CD4-positive, alpha-beta T cell (primary cell): ENCODE measurements around the gene ABCB11. TPM values are rescaled to one million over a fixed set of nuclear protein-coding genes. Genes with fewer than 3 reads are reported as not detected.

Experiments
- ATAC-seq: fragments of 200-7000 bp; cut with Tn5 transposase; one replicate; pipeline ENCODE4 v1.10.0; 2022; ENCODE audit warnings: mild to moderate bottlenecking; ENCODE audit not compliant: poor library complexity
- CTCF ChIA-PET: fragments of 350-600 bp; sonication (Branson Sonifier 250); formaldehyde crosslinking; loops from one replicate; lab custom pipeline; 2021; ENCODE audit warnings: antibody characterized with exemption, inconsistent platforms; lab: Charles Lee
- POLR2A ChIA-PET: fragments of 350-600 bp; sonication (Branson Sonifier 250); formaldehyde crosslinking; loops from one replicate; lab custom pipeline; 2021; ENCODE audit warnings: antibody characterized with exemption, inconsistent platforms; lab: Charles Lee
- DNase-seq, 14 experiments: peaks; one replicate each; pipeline ENCODE4 v3.0.0-alpha.2; 2013 to 2020; ENCODE audit warnings: mixed read lengths in 2 of 14
- H3K27ac ChIP-seq, 2 donors: one replicate each; pipeline versions ENCODE4 v1.5.1 to v1.7.0; 2013; ENCODE audit warnings: low read length in 2 of 2, low read depth in 1 of 2, mild to moderate bottlenecking in 1 of 2
- H3K27me3 ChIP-seq, 2 experiments: 1 replicate in 1 of 2; 2 replicates in 1 of 2; pipeline versions ENCODE4 v1.6.1 to v1.7.0; 2013; ENCODE audit warnings: low read length in 2 of 2, control low read depth in 1 of 2, mild to moderate bottlenecking in 1 of 2, moderate library complexity in 1 of 2; ENCODE audit not compliant: insufficient read depth in 2 of 2, control insufficient read depth in 1 of 2
- H3K36me3 ChIP-seq: one replicate; pipeline ENCODE4 v1.6.1; 2013; ENCODE audit warnings: low read length, control low read depth; ENCODE audit not compliant: insufficient read depth
- H3K4me1 ChIP-seq: one replicate; pipeline ENCODE4 v1.6.1; 2013; ENCODE audit warnings: low read length, control low read depth; ENCODE audit not compliant: insufficient read depth
- H3K4me3 ChIP-seq: one replicate; pipeline ENCODE4 v1.5.1; 2013; ENCODE audit warnings: mild to moderate bottlenecking, low read length, moderate library complexity
- H3K9me3 ChIP-seq, 2 experiments: 1 replicate in 1 of 2; 2 replicates in 1 of 2; pipeline versions ENCODE4 v1.6.1 to v1.7.0; 2013; ENCODE audit warnings: low read length in 2 of 2, mild to moderate bottlenecking in 2 of 2, control low read depth in 1 of 2, moderate library complexity in 1 of 2; ENCODE audit not compliant: control insufficient read depth in 1 of 2, insufficient read depth in 1 of 2
- H3K27ac Mint-ChIP-seq: one replicate; pipeline ENCODE4 v1.8.0; 2020; ENCODE audit warnings: mixed read lengths
- H3K27me3 Mint-ChIP-seq: one replicate; pipeline ENCODE4 v1.8.0; 2021; ENCODE audit warnings: mixed read lengths
- H3K36me3 Mint-ChIP-seq: one replicate; pipeline ENCODE4 v1.8.0; 2021; ENCODE audit warnings: low read depth, mixed read lengths
- H3K4me1 Mint-ChIP-seq: one replicate; pipeline ENCODE4 v1.8.0; 2021; ENCODE audit warnings: low read depth, mixed read lengths
- H3K4me3 Mint-ChIP-seq: one replicate; pipeline ENCODE4 v1.8.0; 2020; ENCODE audit warnings: mild to moderate bottlenecking, mixed read lengths
- H3K9me3 Mint-ChIP-seq: one replicate; pipeline ENCODE4 v1.8.0; 2020; ENCODE audit warnings: mixed read lengths
- CTCF ChIP-seq: fragments of 200-600 bp; IDR thresholded peaks from one replicate; pipeline ENCODE4 v1.8.0; 2022; ENCODE audit warnings: antibody characterized with exemption, mild to moderate bottlenecking
- intact Hi-C, 2 experiments: fragments of 100-400 bp; cut with DNase I in 1 of 2; cut with micrococcal nuclease in 1 of 2; formaldehyde crosslinking; loops; one replicate each; pipeline versions ENCODE4 v1.15.1 to v1.9.0; 2023 to 2025; cut with DNase I, micrococcal nuclease
- total RNA-seq, 174 experiments: library from RNA in 2 of 174; stranded (reverse) in 2 of 174; gene quantifications; one replicate each; pipeline ENCODE4 v1.2.3 and lab custom pipeline; 2021 to 2026

The ABCB11 gene
- total RNA-seq, 2 experiments from 2014 or later, result not detected

DNA sequence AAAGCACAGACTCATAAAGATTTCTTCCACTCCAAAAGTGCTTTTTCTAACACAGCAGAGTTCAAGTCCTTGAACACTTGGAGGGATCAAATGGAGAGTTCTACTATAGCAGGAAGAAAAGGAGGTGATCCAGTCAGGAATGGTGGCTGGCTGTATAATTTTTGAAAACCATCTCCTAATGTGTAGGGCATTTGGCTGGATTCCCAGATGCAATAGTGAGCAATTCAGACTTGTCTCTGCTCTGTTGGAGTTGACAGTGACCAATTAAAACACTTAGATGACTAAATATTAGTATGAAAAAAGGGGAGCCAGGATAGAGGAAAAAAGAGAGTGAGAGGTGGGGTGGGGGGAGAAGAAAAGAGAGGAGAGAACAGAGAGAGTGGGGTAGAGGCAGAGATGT lies 135.4 kb downstream of the ABCB11 start:
- intact Hi-C loops, result no loop called here
- no peak overlapping the region for H3K4me3 Mint-ChIP-seq
- no peak for ATAC-seq

GRCh38 chr2:168894720-168895119 lies 136.4 kb downstream of the ABCB11 start:
- Mint-ChIP-seq H3K36me3 (no peaks in the 10 kb centered on the region), H3K4me1 (peaks cover 10% of the 10 kb centered on the region), H3K27ac (no peak overlapping the region), H3K4me3 (no peak overlapping the region), H3K27me3 (peaks cover 4% of the 10 kb centered on the region), H3K9me3 (no peaks in the 10 kb centered on the region)
- Histone ChIP-seq H3K27me3 (no peaks in the 10 kb centered on the region), H3K27ac (no peak overlapping the region), H3K36me3 (no peaks in the 10 kb centered on the region), H3K9me3 (no peaks in the 10 kb centered on the region), H3K4me1 (peaks cover 5% of the 10 kb centered on the region), H3K4me3 (no peak overlapping the region)
- ChIA-PET CTCF (no interaction called here), POLR2A (no interaction called here)
- no peak for ATAC-seq
- TF ChIP-seq CTCF, result no peak
- intact Hi-C loops, result loop anchor here in 1 of 2 experiments (5.0 kb wide), 1 partner anchor 647 kb away; the partner anchor contains the start of gene STK39
- DNase-seq, result no peak

More for the DNA sequence above, 135.4 kb downstream of the ABCB11 start:
- ChIA-PET CTCF (no interaction called here), POLR2A (no interaction called here)
- H3K36me3 Mint-ChIP-seq, result no peaks in the 10 kb centered on the region
- H3K27me3 ChIP-seq, result no peaks in the 10 kb centered on the region
- no peaks in the 10 kb centered on the region for H3K9me3 ChIP-seq
- H3K27ac Mint-ChIP-seq, result no peak overlapping the region
- no peak overlapping the region for H3K4me3 ChIP-seq
- H3K4me1 ChIP-seq, result no peaks in the 10 kb centered on the region
- no peak for TF ChIP-seq CTCF
- peaks cover 4% of the 10 kb centered on the region for H3K27me3 Mint-ChIP-seq
- H3K4me1 Mint-ChIP-seq, result peaks cover 1% of the 10 kb centered on the region
- H3K9me3 Mint-ChIP-seq, result no peaks in the 10 kb centered on the region
- H3K36me3 ChIP-seq, result no peaks in the 10 kb centered on the region
- no peak for DNase-seq
- H3K27ac ChIP-seq, result no peak overlapping the region

DNA sequence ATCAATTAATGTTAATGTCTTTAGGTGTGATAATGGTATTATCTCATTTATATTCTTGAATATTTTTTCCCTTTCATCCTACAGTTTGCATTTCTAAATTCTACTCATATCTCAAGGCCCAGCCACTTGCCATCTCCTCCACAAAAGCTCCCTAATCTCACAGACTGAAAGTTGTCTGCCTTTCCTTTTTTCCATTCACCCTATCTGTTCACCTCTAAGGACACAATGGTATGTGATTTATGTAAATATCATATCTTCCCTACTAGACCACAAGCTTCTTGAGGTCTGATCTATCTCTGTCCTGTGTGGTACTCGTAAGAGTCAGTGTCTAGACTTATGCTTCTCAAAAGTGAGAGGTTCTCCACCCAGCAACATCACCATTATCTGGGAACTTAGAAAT lies 137.0 kb downstream of the ABCB11 start:
- no peaks in the 10 kb centered on the region for H3K36me3 ChIP-seq
- H3K4me3 ChIP-seq, result no peak overlapping the region
- TF ChIP-seq CTCF, result no peak
- no peaks in the 10 kb centered on the region for H3K27me3 ChIP-seq
- no peak overlapping the region for H3K27ac Mint-ChIP-seq
- intact Hi-C loops, result loop anchor here in 1 of 2 experiments (5.0 kb wide), 1 partner anchor 647 kb away; the partner anchor contains the start of gene STK39
- peaks cover 4% of the 10 kb centered on the region for H3K27me3 Mint-ChIP-seq
- no peak overlapping the region for H3K27ac ChIP-seq
- H3K4me1 ChIP-seq, result peaks cover 6% of the 10 kb centered on the region
- ATAC-seq (no peak), DNase-seq (no peak)
- ChIA-PET CTCF (no interaction called here), POLR2A (no interaction called here)
- H3K9me3 ChIP-seq, result no peaks in the 10 kb centered on the region
- H3K36me3 Mint-ChIP-seq, result no peaks in the 10 kb centered on the region
- no peaks in the 10 kb centered on the region for H3K9me3 Mint-ChIP-seq
- H3K4me3 Mint-ChIP-seq, result no peak overlapping the region
- H3K4me1 Mint-ChIP-seq, result peaks cover 10% of the 10 kb centered on the region
